ENCODE results near the gene MAP4K3. TPM values are rescaled to one million over a fixed set of nuclear protein-coding genes. Genes with fewer than 3 reads are reported as not detected.

MAP4K3 gene
- total RNA-seq, 1 experiment from 2014 or later = 36.0 TPM

- Mint-ChIP-seq H3K36me3 (ENCODE audit: insufficient read depth, unreplicated experiment) (peaks cover 30% of the 10 kb centered on the region), H3K4me3 (ENCODE audit: unreplicated experiment) (no peak overlapping the region), H3K9me3 (ENCODE audit: unreplicated experiment) (no peaks in the 10 kb centered on the region), H3K27ac (ENCODE audit: low read depth, unreplicated experiment) (peak overlapping the region; percentile 81), H3K27me3 (ENCODE audit: insufficient read depth, unreplicated experiment) (no peaks in the 10 kb centered on the region), H3K4me1 (ENCODE audit: insufficient read depth, unreplicated experiment) (peaks cover 10% of the 10 kb centered on the region)
- no peak for TF ChIP-seq CTCF (IDR thresholded peaks at IDR 0.05; ENCODE audit: unreplicated experiment)
- DNase-seq (ENCODE audit: unreplicated experiment) = no peak
- intact Hi-C loops (cut with micrococcal nuclease) = no loop called here
- no TSS peak for BruUV-seq (replicated peaks)
- CTCF ChIA-PET = no interaction called here
- POLR2A ChIA-PET = interaction anchor here (0.6 kb wide), 1 partner anchor 1486 kb away, joined by 3 read pairs; no protein-coding TSS in a partner anchor
Measured at GRCh38 chr2:39266139-39266805, 170.8 kb downstream of the MAP4K3 start.

- BruUV-seq (replicated peaks) = no TSS peak
- Mint-ChIP-seq H3K36me3 (ENCODE audit: insufficient read depth, unreplicated experiment) (peaks cover 38% of the 10 kb centered on the region), H3K4me3 (ENCODE audit: unreplicated experiment) (no peak overlapping the region), H3K27me3 (ENCODE audit: insufficient read depth, unreplicated experiment) (no peaks in the 10 kb centered on the region), H3K4me1 (ENCODE audit: insufficient read depth, unreplicated experiment) (peaks cover 10% of the 10 kb centered on the region), H3K9me3 (ENCODE audit: unreplicated experiment) (no peaks in the 10 kb centered on the region), H3K27ac (ENCODE audit: low read depth, unreplicated experiment) (no peak overlapping the region)
- intact Hi-C loops (cut with micrococcal nuclease) = no loop called here
- ChIA-PET CTCF (no interaction called here), POLR2A (no interaction called here)
- no peak for DNase-seq (ENCODE audit: unreplicated experiment)
- no peak for TF ChIP-seq CTCF (IDR thresholded peaks at IDR 0.05; ENCODE audit: unreplicated experiment)
Measured at GRCh38 chr2:39265315-39265714, 171.8 kb downstream of the MAP4K3 start.

DNA sequence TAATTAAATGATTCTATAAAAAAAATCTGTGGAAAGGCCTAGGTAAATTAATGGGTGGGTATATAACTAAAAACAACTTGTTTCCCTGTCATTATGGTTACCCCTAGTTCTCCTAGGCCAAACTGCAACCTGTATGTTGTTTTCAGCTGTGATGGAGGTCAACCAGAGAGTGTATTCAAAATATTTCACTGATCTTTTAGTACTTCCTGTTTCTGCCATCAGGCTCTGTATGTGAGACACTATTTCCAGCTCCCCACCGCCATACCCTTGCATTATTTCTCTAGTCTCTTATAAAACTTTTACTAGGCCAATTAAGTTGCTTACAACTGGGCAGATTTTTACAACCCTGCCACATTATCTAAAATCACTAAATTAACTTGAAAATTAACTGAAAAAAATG, 172.4 kb downstream of the MAP4K3 start:
- H3K27me3 Mint-ChIP-seq (ENCODE audit: insufficient read depth, unreplicated experiment) = no peaks in the 10 kb centered on the region
- H3K27ac Mint-ChIP-seq (ENCODE audit: low read depth, unreplicated experiment) = no peak overlapping the region
- no peak for DNase-seq (ENCODE audit: unreplicated experiment)
- H3K4me1 Mint-ChIP-seq (ENCODE audit: insufficient read depth, unreplicated experiment) = peaks cover 10% of the 10 kb centered on the region
- H3K4me3 Mint-ChIP-seq (ENCODE audit: unreplicated experiment) = no peak overlapping the region
- H3K9me3 Mint-ChIP-seq (ENCODE audit: unreplicated experiment) = no peaks in the 10 kb centered on the region
- ChIA-PET POLR2A (no interaction called here), CTCF (no interaction called here)
- no peak for TF ChIP-seq CTCF (IDR thresholded peaks at IDR 0.05; ENCODE audit: unreplicated experiment)
- no TSS peak for BruUV-seq (replicated peaks)
- intact Hi-C loops (cut with micrococcal nuclease) = no loop called here
- H3K36me3 Mint-ChIP-seq (ENCODE audit: insufficient read depth, unreplicated experiment) = peaks cover 37% of the 10 kb centered on the region

- Mint-ChIP-seq H3K27ac (ENCODE audit: low read depth, unreplicated experiment) (no peak overlapping the region), H3K36me3 (ENCODE audit: insufficient read depth, unreplicated experiment) (peaks cover 44% of the 10 kb centered on the region), H3K27me3 (ENCODE audit: insufficient read depth, unreplicated experiment) (no peaks in the 10 kb centered on the region), H3K4me3 (ENCODE audit: unreplicated experiment) (no peak overlapping the region), H3K9me3 (ENCODE audit: unreplicated experiment) (no peaks in the 10 kb centered on the region), H3K4me1 (ENCODE audit: insufficient read depth, unreplicated experiment) (no peaks in the 10 kb centered on the region)
- BruUV-seq (replicated peaks) = no TSS peak
- POLR2A ChIA-PET = no interaction called here
- CTCF ChIA-PET = no interaction called here
- DNase-seq (ENCODE audit: unreplicated experiment) = no peak
- intact Hi-C loops (cut with micrococcal nuclease) = no loop called here
- TF ChIP-seq CTCF (IDR thresholded peaks at IDR 0.05; ENCODE audit: unreplicated experiment) = no peak
Measured at GRCh38 chr2:39260087-39260486, 177.0 kb downstream of the MAP4K3 start.

All from MCF 10A (cell line).